ENCODE data around the gene FGF13.

DNA sequence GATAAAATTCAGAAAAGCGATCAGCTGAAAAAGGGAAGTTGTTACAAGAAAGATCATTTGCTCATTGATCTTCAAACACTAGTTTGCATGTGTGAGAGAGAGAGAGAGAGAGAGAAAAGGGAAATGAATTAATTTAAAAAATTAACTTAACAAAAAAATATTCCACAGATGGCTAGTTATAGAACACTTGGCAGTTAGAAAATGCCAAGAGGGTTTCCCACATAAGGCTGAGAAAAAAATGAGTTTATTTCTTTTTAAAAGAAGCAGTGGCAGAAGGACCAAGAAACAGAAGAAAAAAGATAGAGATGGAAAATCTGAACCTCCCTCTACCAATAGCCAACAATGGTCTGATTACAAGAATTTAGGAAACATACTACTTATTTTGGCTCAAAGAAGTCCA lies 47.1 kb downstream of the FGF13 start:
- no peak for TF ChIP-seq EZH2 (IDR thresholded peaks at IDR 0.05; ENCODE audit: insufficient read depth, low read length)
- TF ChIP-seq, protein P1, sequence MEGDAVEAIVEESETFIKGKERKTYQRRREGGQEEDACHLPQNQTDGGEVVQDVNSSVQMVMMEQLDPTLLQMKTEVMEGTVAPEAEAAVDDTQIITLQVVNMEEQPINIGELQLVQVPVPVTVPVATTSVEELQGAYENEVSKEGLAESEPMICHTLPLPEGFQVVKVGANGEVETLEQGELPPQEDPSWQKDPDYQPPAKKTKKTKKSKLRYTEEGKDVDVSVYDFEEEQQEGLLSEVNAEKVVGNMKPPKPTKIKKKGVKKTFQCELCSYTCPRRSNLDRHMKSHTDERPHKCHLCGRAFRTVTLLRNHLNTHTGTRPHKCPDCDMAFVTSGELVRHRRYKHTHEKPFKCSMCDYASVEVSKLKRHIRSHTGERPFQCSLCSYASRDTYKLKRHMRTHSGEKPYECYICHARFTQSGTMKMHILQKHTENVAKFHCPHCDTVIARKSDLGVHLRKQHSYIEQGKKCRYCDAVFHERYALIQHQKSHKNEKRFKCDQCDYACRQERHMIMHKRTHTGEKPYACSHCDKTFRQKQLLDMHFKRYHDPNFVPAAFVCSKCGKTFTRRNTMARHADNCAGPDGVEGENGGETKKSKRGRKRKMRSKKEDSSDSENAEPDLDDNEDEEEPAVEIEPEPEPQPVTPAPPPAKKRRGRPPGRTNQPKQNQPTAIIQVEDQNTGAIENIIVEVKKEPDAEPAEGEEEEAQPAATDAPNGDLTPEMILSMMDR (IDR thresholded peaks at IDR 0.05; ENCODE audit: insufficient read depth, low read depth, low read length) = no peak

All from astrocyte (in vitro differentiated cells and primary cell).